GM18508 (cell line): ENCODE measurements around the gene MRPL16.
A peak's percentile ranks its signal among the peaks of the same experiment; 100 is the strongest.
"Not testable (repeated sequence)": the region's sequence is repeated elsewhere in the genome, so short reads cannot be mapped to it uniquely, and the experiment has no call there.

ENCODE experiments used
- ATAC-seq: cut with Tn5 transposase; IDR thresholded peaks from one replicate; pipeline ENCODE4 v1.9.1; 2021; ENCODE audit warnings: moderate number of reproducible peaks; ENCODE audit not compliant: insufficient read depth, unreplicated experiment

Gene MRPL16

GRCh38 chr11:59810189-59810910 is at the start of gene MRPL16:
MRPL16 (minus strand) TSS chr11:59810778; CDS start chr11:59810658, 120 bp downstream.
- ATAC-seq, result peak; percentile 86

GRCh38 chr11:59859673-59860072 is 49.1 kb upstream of the MRPL16 start:
- ATAC-seq, result no peak

- ATAC-seq, result no peak
Observed at GRCh38 chr11:59857439-59858434, 47.2 kb upstream of the MRPL16 start.

GRCh38 chr11:59854871-59855270 is 44.3 kb upstream of the MRPL16 start:
- ATAC-seq, result no peak

- not testable (repeated sequence) for ATAC-seq
Observed at GRCh38 chr11:59851416-59851815, 40.8 kb upstream of the MRPL16 start.

- not testable (repeated sequence) for ATAC-seq
Observed at GRCh38 chr11:59849551-59849950, 39.0 kb upstream of the MRPL16 start.

GRCh38 chr11:59849129-59849528 is 38.6 kb upstream of the MRPL16 start:
- no peak for ATAC-seq

GRCh38 chr11:59848439-59848838 is 37.9 kb upstream of the MRPL16 start:
- ATAC-seq, result not testable (repeated sequence)

GRCh38 chr11:59847626-59848025 is 37.0 kb upstream of the MRPL16 start:
- ATAC-seq, result no peak

- ATAC-seq, result no peak
Observed at GRCh38 chr11:59846556-59846955, 36.0 kb upstream of the MRPL16 start.

GRCh38 chr11:59845399-59845798 is 34.8 kb upstream of the MRPL16 start, which contains the start of gene CBLIF:
CBLIF (minus strand) TSS chr11:59845499; CDS start chr11:59845453, 46 bp downstream.
- ATAC-seq, result no peak

GRCh38 chr11:59842316-59842715 is 31.7 kb upstream of the MRPL16 start:
- no peak for ATAC-seq

GRCh38 chr11:59841514-59841913 is 30.9 kb upstream of the MRPL16 start:
- no peak for ATAC-seq

- no peak for ATAC-seq
Observed at GRCh38 chr11:59839615-59840014, 29.0 kb upstream of the MRPL16 start.

- no peak for ATAC-seq
Observed at GRCh38 chr11:59833602-59834001, 23.0 kb upstream of the MRPL16 start.

GRCh38 chr11:59829358-59829757 is 18.8 kb upstream of the MRPL16 start:
- no peak for ATAC-seq

- peak; percentile 73 for ATAC-seq
Observed at GRCh38 chr11:59822989-59823566, 12.5 kb upstream of the MRPL16 start.

- ATAC-seq, result no peak
Observed at GRCh38 chr11:59818572-59818971, 8.0 kb upstream of the MRPL16 start.

GRCh38 chr11:59816434-59816833 is 5.9 kb upstream of the MRPL16 start:
- ATAC-seq, result not testable (repeated sequence)

- ATAC-seq, result no peak
Observed at GRCh38 chr11:59815754-59816153, 5.2 kb upstream of the MRPL16 start.

GRCh38 chr11:59814021-59814420 is 3.4 kb upstream of the MRPL16 start:
- no peak for ATAC-seq
